PC-9 (cell line): ENCODE data around the gene PSKH1.

ENCODE experiments used
- EZH2 ChIP-seq: fragments of 200-600 bp; sonication (generic); IDR thresholded peaks from 2 replicates; pipeline ENCODE4 v1.8.0; 2017; ENCODE audit warnings: antibody characterized with exemption, low read depth
- TF ChIP-seq, protein P1 (sequence below): fragments of 200-600 bp; sonication (generic); conservative IDR thresholded peaks from 2 replicates; pipeline ENCODE4 v1.6.1; 2017; ENCODE audit warnings: mixed run types, antibody characterized with exemption, mild to moderate bottlenecking, moderate library complexity

DNA sequence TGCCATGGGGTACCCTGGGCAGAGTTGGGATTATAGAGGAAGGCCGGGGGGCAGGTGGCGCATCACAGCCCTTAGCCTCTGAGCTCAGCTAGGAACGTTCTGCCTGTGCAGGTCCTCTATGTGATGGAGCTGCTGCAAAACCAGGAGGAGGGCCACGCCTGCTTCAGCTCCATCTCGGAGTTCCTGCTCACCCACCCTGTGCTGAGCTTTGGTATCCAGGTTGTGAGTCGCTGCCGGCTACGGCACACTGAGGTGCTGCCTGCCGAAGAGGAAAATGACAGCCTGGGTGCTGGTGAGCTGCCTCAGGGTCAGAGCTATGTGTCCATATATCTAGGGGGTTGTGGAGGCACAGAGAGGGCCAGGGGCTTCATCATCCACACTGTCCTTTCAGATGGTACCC, 14.2 kb upstream of the PSKH1 start:
- TF ChIP-seq, protein P1, sequence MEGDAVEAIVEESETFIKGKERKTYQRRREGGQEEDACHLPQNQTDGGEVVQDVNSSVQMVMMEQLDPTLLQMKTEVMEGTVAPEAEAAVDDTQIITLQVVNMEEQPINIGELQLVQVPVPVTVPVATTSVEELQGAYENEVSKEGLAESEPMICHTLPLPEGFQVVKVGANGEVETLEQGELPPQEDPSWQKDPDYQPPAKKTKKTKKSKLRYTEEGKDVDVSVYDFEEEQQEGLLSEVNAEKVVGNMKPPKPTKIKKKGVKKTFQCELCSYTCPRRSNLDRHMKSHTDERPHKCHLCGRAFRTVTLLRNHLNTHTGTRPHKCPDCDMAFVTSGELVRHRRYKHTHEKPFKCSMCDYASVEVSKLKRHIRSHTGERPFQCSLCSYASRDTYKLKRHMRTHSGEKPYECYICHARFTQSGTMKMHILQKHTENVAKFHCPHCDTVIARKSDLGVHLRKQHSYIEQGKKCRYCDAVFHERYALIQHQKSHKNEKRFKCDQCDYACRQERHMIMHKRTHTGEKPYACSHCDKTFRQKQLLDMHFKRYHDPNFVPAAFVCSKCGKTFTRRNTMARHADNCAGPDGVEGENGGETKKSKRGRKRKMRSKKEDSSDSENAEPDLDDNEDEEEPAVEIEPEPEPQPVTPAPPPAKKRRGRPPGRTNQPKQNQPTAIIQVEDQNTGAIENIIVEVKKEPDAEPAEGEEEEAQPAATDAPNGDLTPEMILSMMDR: no peak
- TF ChIP-seq EZH2: no peak
